Renal cortex interstitium (tissue), 11 donors: Measurements from ENCODE around the gene NOS1AP. TPM values are rescaled to one million over a fixed set of nuclear protein-coding genes. Genes with fewer than 3 reads are reported as not detected.
"Not testable (repeated sequence)": the region's sequence is repeated elsewhere in the genome, so short reads cannot be mapped to it uniquely, and the experiment has no call there.

Source experiments
- DNase-seq, 11 donors: peaks; one replicate each; pipeline ENCODE4 v3.0.0-alpha.2; 2013; ENCODE audit warnings: low read depth in 9 of 11, low spot score in 4 of 11; ENCODE audit errors: extremely low read depth in 1 of 11
- polyA plus RNA-seq, 3 donors: library from polyadenylated mRNA; unstranded; fragments of 120-200 nt; gene quantifications; one replicate each; pipeline ENCODE4 v1.2.1, GENCODE V29; 2013; ENCODE audit not compliant: insufficient read length in 3 of 3

NOS1AP gene
- polyA plus RNA-seq, 3 donors, result 9.6 to 18.0 (median 10.4) TPM

GRCh38 chr1:162147760-162148159 lies 78.3 kb downstream of the NOS1AP start:
- no peak for DNase-seq

GRCh38 chr1:162150112-162150511 lies 80.6 kb downstream of the NOS1AP start:
- DNase-seq, result no peak

GRCh38 chr1:162151900-162152829 lies 82.7 kb downstream of the NOS1AP start:
- no peak for DNase-seq

GRCh38 chr1:162153374-162153773 lies 83.9 kb downstream of the NOS1AP start:
- DNase-seq, result no peak

GRCh38 chr1:162157469-162157868 lies 88.0 kb downstream of the NOS1AP start:
- DNase-seq, result no peak

GRCh38 chr1:162158624-162159271 lies 89.3 kb downstream of the NOS1AP start:
- no peak for DNase-seq

- DNase-seq, result no peak
Measured at GRCh38 chr1:162159515-162159914, 90.0 kb downstream of the NOS1AP start.

GRCh38 chr1:162161916-162162550 lies 92.5 kb downstream of the NOS1AP start:
- DNase-seq, result no peak

- no peak for DNase-seq
Measured at GRCh38 chr1:162165528-162165927, 96.0 kb downstream of the NOS1AP start.

- DNase-seq, result no peak
Measured at GRCh38 chr1:162166917-162167615, 97.6 kb downstream of the NOS1AP start.

- DNase-seq, result no peak
Measured at GRCh38 chr1:162168261-162168660, 98.8 kb downstream of the NOS1AP start.

- no peak for DNase-seq
Measured at GRCh38 chr1:162169031-162169790, 99.7 kb downstream of the NOS1AP start.

GRCh38 chr1:162171111-162171510 lies 101.6 kb downstream of the NOS1AP start:
- DNase-seq, result no peak

- no peak for DNase-seq
Measured at GRCh38 chr1:162172311-162173102, 103.0 kb downstream of the NOS1AP start.

- DNase-seq, result not testable (repeated sequence)
Measured at GRCh38 chr1:162173607-162174006, 104.1 kb downstream of the NOS1AP start.

- not testable (repeated sequence) for DNase-seq
Measured at GRCh38 chr1:162174027-162174426, 104.5 kb downstream of the NOS1AP start.

- DNase-seq, result no peak
Measured at GRCh38 chr1:162175379-162176081, 106.0 kb downstream of the NOS1AP start.
